CD4-positive, alpha-beta T cell (primary cell): ENCODE measurements around the gene SLFN14. TPM values are rescaled to one million over a fixed set of nuclear protein-coding genes. Genes with fewer than 3 reads are reported as not detected.
A peak's percentile ranks its signal among the peaks of the same experiment; 100 is the strongest.
"Not testable (repeated sequence)": the region's sequence is repeated elsewhere in the genome, so short reads cannot be mapped to it uniquely, and the experiment has no call there.

Source experiments
- ATAC-seq: fragments of 200-7000 bp; cut with Tn5 transposase; one replicate; pipeline ENCODE4 v1.10.0; 2022; ENCODE audit warnings: mild to moderate bottlenecking; ENCODE audit not compliant: poor library complexity
- CTCF ChIA-PET: fragments of 350-600 bp; sonication (Branson Sonifier 250); formaldehyde crosslinking; loops from one replicate; lab custom pipeline; 2021; ENCODE audit warnings: antibody characterized with exemption, inconsistent platforms; lab: Charles Lee
- POLR2A ChIA-PET: fragments of 350-600 bp; sonication (Branson Sonifier 250); formaldehyde crosslinking; loops from one replicate; lab custom pipeline; 2021; ENCODE audit warnings: antibody characterized with exemption, inconsistent platforms; lab: Charles Lee
- DNase-seq, 14 experiments: peaks; one replicate each; pipeline ENCODE4 v3.0.0-alpha.2; 2013 to 2020; ENCODE audit warnings: mixed read lengths in 2 of 14
- H3K27ac ChIP-seq, 2 donors: one replicate each; pipeline versions ENCODE4 v1.5.1 to v1.7.0; 2013; ENCODE audit warnings: low read length in 2 of 2, low read depth in 1 of 2, mild to moderate bottlenecking in 1 of 2
- H3K27me3 ChIP-seq, 2 experiments: 1 replicate in 1 of 2; 2 replicates in 1 of 2; pipeline versions ENCODE4 v1.6.1 to v1.7.0; 2013; ENCODE audit warnings: low read length in 2 of 2, control low read depth in 1 of 2, mild to moderate bottlenecking in 1 of 2, moderate library complexity in 1 of 2; ENCODE audit not compliant: insufficient read depth in 2 of 2, control insufficient read depth in 1 of 2
- H3K36me3 ChIP-seq: one replicate; pipeline ENCODE4 v1.6.1; 2013; ENCODE audit warnings: low read length, control low read depth; ENCODE audit not compliant: insufficient read depth
- H3K4me1 ChIP-seq: one replicate; pipeline ENCODE4 v1.6.1; 2013; ENCODE audit warnings: low read length, control low read depth; ENCODE audit not compliant: insufficient read depth
- H3K4me3 ChIP-seq: one replicate; pipeline ENCODE4 v1.5.1; 2013; ENCODE audit warnings: mild to moderate bottlenecking, low read length, moderate library complexity
- H3K9me3 ChIP-seq, 2 experiments: 1 replicate in 1 of 2; 2 replicates in 1 of 2; pipeline versions ENCODE4 v1.6.1 to v1.7.0; 2013; ENCODE audit warnings: low read length in 2 of 2, mild to moderate bottlenecking in 2 of 2, control low read depth in 1 of 2, moderate library complexity in 1 of 2; ENCODE audit not compliant: control insufficient read depth in 1 of 2, insufficient read depth in 1 of 2
- H3K27ac Mint-ChIP-seq: one replicate; pipeline ENCODE4 v1.8.0; 2020; ENCODE audit warnings: mixed read lengths
- H3K27me3 Mint-ChIP-seq: one replicate; pipeline ENCODE4 v1.8.0; 2021; ENCODE audit warnings: mixed read lengths
- H3K36me3 Mint-ChIP-seq: one replicate; pipeline ENCODE4 v1.8.0; 2021; ENCODE audit warnings: low read depth, mixed read lengths
- H3K4me1 Mint-ChIP-seq: one replicate; pipeline ENCODE4 v1.8.0; 2021; ENCODE audit warnings: low read depth, mixed read lengths
- H3K4me3 Mint-ChIP-seq: one replicate; pipeline ENCODE4 v1.8.0; 2020; ENCODE audit warnings: mild to moderate bottlenecking, mixed read lengths
- H3K9me3 Mint-ChIP-seq: one replicate; pipeline ENCODE4 v1.8.0; 2020; ENCODE audit warnings: mixed read lengths
- CTCF ChIP-seq: fragments of 200-600 bp; IDR thresholded peaks from one replicate; pipeline ENCODE4 v1.8.0; 2022; ENCODE audit warnings: antibody characterized with exemption, mild to moderate bottlenecking
- intact Hi-C, 2 experiments: fragments of 100-400 bp; cut with DNase I in 1 of 2; cut with micrococcal nuclease in 1 of 2; formaldehyde crosslinking; loops; one replicate each; pipeline versions ENCODE4 v1.15.1 to v1.9.0; 2023 to 2025; cut with DNase I, micrococcal nuclease
- total RNA-seq, 174 experiments: library from RNA in 2 of 174; stranded (reverse) in 2 of 174; gene quantifications; one replicate each; pipeline ENCODE4 v1.2.3 and lab custom pipeline; 2021 to 2026

Gene SLFN14
- total RNA-seq, 2 experiments from 2014 or later: not detected

GRCh38 chr17:35568561-35568960, 7.9 kb upstream of the SLFN14 start:
- no peak for TF ChIP-seq CTCF
- Mint-ChIP-seq H3K4me3 (peak overlapping the region; percentile 97), H3K27ac (peak overlapping the region; percentile 95), H3K4me1 (peaks cover 36% of the 10 kb centered on the region), H3K27me3 (peaks cover 5% of the 10 kb centered on the region), H3K9me3 (no peaks in the 10 kb centered on the region), H3K36me3 (peaks cover 12% of the 10 kb centered on the region)
- ChIA-PET POLR2A (interaction anchor here (0.6 to 4.2 kb wide), 4 partner anchors 10 to 255 kb away, joined by 3 to 46 read pairs (median 8); partner anchors contain the start of genes AP2B1 and PEX12), CTCF (no interaction called here)
- peak; percentile 36 for ATAC-seq
- H3K36me3 ChIP-seq: peaks cover 1% of the 10 kb centered on the region
- intact Hi-C loops: loop anchor here in 1 of 2 experiments (1.0 kb wide), 1 partner anchor 10 kb away; the partner anchor contains the start of gene PEX12
- H3K4me3 ChIP-seq: peak overlapping the region; percentile 95
- H3K27ac ChIP-seq: peak overlapping the region in 1 of 2 donors; percentile 70
- H3K4me1 ChIP-seq: peaks cover 32% of the 10 kb centered on the region
- H3K9me3 ChIP-seq: no peaks in the 10 kb centered on the region
- DNase-seq: peak in 5 of 14 experiments; percentile 13 to 65 (median 39)
- H3K27me3 ChIP-seq: no peaks in the 10 kb centered on the region

- Mint-ChIP-seq H3K27me3 (peaks cover 6% of the 10 kb centered on the region), H3K27ac (peak overlapping the region; percentile 95), H3K36me3 (peaks cover 12% of the 10 kb centered on the region), H3K9me3 (no peaks in the 10 kb centered on the region), H3K4me1 (peaks cover 36% of the 10 kb centered on the region), H3K4me3 (peak overlapping the region; percentile 97)
- H3K4me1 ChIP-seq: peaks cover 32% of the 10 kb centered on the region
- ATAC-seq (no peak), DNase-seq (peak in 1 of 14 experiments; percentile 12)
- no peaks in the 10 kb centered on the region for H3K27me3 ChIP-seq
- ChIA-PET CTCF (interaction anchor here (0.9 to 1.6 kb wide), 2 partner anchors 33 to 320 kb away, joined by 3 read pairs; no protein-coding TSS in a partner anchor), POLR2A (interaction anchor here (0.6 to 4.2 kb wide), 2 partner anchors 11 to 295 kb away, joined by 3 to 46 read pairs; partner anchors contain the start of gene PEX12)
- intact Hi-C loops: no loop called here
- no peaks in the 10 kb centered on the region for H3K9me3 ChIP-seq
- TF ChIP-seq CTCF: no peak
- H3K27ac ChIP-seq: no peak overlapping the region
- peak overlapping the region; percentile 95 for H3K4me3 ChIP-seq
- H3K36me3 ChIP-seq: no peaks in the 10 kb centered on the region
These were observed 6.3 kb upstream of the SLFN14 start for GRCh38 chr17:35566968-35567367.

DNA sequence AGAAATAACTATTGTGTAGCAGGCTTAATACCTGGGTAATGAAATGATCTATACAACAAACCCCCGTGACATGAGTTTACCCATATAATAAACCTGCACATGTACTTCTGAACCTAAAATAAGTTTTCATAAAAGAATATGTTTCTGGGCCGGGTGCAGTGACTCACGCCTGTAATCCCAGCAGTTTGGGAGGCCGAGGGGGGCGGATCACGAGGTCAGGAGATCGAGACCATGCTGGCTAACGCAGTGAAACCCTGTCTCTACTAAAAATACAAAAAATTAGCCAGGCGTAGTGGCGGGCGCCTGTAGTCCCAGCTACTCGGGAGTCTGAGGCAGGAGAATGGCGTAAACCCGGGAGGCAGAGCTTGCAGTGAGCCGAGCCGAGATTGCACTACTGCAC, 2.6 kb upstream of the SLFN14 start:
- H3K27me3 ChIP-seq, H3K4me3 Mint-ChIP-seq, H3K9me3 Mint-ChIP-seq, ATAC-seq, DNase-seq, H3K27ac Mint-ChIP-seq, H3K36me3 Mint-ChIP-seq, H3K4me1 ChIP-seq, H3K4me3 ChIP-seq, H3K36me3 ChIP-seq, CTCF ChIA-PET, H3K27ac ChIP-seq, H3K9me3 ChIP-seq, intact Hi-C loops: not testable (repeated sequence)
- H3K4me1 Mint-ChIP-seq: peaks cover 13% of the 10 kb centered on the region
- peaks cover 13% of the 10 kb centered on the region for H3K27me3 Mint-ChIP-seq
- POLR2A ChIA-PET: interaction anchor here (1.2 kb wide), 1 partner anchor 18 kb away, joined by 4 read pairs; no protein-coding TSS in a partner anchor
